Glomerular visceral epithelial cell (primary cell): ENCODE measurements around the gene BTD.
"Not testable (repeated sequence)": the region's sequence is repeated elsewhere in the genome, so short reads cannot be mapped to it uniquely, and the experiment has no call there.

ENCODE experiments used
- DNase-seq: peaks from one replicate; pipeline ENCODE4 v3.0.0-alpha.2; 2016; ENCODE audit errors: extremely low spot score

Gene BTD

DNA sequence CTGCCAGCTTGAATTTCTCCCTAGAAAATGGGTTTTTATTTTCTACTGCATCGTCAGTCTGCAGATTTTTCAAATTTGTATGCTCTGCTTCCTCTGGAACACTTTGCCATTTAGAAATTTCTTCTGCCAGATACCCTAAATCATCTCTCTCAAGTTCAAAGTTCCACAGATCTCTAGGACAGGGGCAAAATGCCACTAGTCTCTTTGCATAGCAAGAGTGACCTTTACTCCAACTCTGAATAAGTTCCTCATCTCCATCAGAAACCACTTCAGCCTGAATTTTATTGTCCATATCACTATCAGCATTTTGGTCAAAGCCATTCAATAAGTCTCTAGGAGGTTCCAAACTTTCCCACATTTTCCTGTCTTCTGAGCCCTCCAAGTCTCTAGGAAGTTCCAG, 3.0 kb downstream of the BTD start:
- not testable (repeated sequence) for DNase-seq

DNA sequence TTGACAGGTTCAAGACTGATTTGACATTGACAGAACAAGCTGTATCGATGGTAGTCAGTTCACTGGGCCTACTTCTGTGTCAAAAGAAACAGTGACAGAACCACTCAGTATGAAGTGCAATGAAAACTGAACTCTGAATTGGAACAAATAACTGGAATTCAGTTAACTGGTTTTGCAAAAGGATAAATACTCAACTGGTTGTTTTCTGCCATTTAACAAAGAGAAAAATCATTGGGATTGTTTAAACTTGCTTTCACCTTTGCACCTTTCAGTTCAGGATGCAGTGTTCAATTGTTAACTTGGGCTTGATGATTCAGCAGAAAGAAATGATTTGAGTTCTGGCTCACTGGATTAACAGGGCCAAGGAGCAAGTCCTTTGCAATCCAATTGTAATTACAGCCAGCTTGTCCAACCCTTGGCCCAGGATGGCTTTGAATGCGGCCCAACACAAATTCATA, 4.9 kb downstream of the BTD start:
- peak; percentile 30 for DNase-seq

GRCh38 chr3:15610082-15610759, 8.7 kb downstream of the BTD start:
- peak; percentile 81 for DNase-seq

DNA sequence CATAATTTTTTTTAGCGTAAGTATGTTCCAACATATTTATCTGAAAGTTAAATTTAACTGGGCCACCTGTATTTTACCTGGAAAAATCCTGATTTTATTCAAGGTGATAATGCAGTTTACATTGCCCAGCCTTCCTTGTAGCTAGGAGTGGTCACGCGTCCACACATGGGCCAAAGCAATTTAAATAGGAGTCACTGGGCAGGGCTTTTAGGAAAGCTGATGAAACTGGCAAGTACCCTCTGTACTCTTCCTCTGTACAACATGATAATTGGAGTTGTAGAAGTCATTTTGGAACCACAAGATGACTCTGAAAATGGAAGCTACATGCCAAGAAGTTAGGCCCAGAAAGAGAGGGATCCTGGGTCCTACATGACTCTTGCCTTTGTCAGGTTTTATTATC, 9.5 kb downstream of the BTD start:
- no peak for DNase-seq

DNA sequence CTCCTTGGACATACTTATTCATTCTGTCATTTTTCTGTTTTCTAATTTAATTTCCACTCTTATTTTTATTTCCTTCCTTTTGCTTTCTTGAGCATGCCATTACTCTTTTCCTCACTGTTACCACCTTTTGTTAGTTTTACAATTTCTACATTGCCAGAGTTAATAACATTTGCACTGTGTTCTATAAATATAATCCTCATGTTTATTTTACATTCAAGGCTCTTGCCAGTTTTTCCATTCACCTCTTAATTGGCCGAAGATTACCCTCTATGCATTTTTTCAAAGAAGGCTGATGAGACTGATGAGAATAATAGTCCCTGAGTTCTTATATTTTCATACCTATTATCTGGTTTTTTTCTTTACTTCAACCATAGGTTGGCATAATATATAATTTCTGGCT, 10.5 kb downstream of the BTD start:
- DNase-seq: no peak

DNA sequence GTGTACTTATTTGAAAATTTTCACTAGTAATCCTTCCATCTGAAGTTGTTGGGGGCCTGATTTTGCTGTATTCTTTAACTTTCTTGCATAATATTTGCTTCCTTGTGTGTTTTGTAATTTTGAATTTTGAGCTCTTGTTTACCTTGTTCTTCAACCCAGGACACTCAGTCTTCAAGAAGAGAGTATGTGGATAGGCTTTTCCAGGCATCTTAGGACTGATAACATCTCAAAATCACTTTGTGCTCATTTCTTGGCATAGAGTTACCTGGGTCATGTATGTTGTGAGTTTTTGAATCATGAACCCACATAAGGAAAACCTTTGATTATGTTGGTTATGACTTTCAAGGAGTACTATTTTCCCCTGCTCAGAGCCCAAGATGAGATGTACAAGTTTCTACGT, 13.4 kb downstream of the BTD start:
- DNase-seq: no peak

- no peak for DNase-seq
These were observed 14.5 kb downstream of the BTD start for GRCh38 chr3:15616053-15616452.

GRCh38 chr3:15619659-15620464, 18.3 kb downstream of the BTD start:
- not testable (repeated sequence) for DNase-seq

GRCh38 chr3:15623535-15624440, 22.2 kb downstream of the BTD start:
- no peak for DNase-seq

GRCh38 chr3:15628967-15629366, 27.4 kb downstream of the BTD start:
- DNase-seq: no peak

DNA sequence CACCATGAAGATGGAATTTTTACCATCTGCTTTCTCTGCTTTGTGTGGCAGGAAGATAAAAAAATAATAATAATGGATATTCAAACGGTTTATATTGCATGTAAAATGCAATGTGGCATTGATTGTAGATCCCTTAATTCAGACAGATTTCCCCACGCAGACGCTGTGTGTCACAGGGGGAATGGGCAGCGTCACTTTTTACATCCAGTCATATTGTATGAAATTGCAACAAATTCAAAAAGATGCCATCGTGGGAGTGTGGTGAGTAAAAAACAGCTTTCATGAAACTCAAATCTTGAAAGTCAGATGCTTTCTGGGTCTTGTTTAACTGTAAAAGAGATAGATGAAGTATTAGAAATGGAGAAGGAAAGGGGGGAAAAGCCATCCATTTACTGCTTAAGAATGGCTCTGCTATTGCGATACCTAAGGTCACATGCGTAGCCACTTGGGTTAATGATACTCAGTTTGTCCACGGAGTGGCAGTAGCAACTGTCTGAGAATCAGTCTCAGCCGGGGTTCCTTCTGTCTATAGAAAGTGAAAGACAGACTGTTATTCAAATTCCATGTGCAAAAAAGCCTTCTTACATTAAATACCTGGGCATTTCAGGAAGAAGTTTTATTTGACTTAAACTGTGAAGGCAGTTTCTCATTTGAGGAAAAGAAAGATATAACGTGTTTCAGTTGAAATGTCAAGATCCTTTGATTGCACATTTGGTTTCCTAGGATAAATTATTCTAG, 28.5 kb downstream of the BTD start:
- peak; percentile 79 for DNase-seq

- peak; percentile 52 for DNase-seq
These were observed 29.3 kb downstream of the BTD start for GRCh38 chr3:15630646-15631350.

GRCh38 chr3:15631426-15632211, 30.1 kb downstream of the BTD start:
- no peak for DNase-seq

DNA sequence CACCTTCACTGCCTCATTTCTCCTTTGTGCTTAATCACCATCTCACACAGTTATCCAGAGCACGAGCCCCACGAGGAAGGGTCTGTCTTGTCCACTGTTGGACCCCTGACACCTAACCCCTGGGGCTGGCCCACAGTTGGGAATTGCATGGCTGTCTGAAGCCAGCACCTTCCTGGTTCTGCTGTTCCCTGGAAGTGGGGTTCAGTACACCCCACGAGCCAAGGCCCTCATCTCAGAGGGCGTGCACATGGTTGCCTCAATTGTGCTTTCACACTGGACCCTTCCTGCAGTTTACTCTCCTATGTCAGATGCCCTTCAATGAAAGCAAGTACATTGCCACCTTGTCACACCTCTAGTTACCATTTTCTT, 30.7 kb downstream of the BTD start:
- DNase-seq: no peak

DNA sequence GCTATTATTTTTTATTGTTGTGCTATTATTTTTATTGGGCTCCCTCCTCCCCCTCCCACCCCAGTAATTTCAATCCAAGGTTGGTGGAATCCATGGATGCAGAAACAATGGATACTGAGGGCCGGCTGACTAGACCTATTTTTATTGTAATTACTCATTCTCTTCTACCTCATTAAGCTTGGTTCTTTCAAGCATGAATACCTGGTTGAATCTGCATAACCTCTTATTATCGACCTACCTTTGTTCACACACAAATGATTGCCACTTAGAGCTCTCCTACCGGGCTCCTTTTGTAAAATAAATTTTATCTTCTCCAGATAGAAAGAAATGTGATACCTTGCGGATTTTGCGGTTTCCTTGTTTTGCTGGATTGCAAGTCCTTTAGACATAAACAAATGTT, 31.6 kb downstream of the BTD start:
- DNase-seq: no peak

DNA sequence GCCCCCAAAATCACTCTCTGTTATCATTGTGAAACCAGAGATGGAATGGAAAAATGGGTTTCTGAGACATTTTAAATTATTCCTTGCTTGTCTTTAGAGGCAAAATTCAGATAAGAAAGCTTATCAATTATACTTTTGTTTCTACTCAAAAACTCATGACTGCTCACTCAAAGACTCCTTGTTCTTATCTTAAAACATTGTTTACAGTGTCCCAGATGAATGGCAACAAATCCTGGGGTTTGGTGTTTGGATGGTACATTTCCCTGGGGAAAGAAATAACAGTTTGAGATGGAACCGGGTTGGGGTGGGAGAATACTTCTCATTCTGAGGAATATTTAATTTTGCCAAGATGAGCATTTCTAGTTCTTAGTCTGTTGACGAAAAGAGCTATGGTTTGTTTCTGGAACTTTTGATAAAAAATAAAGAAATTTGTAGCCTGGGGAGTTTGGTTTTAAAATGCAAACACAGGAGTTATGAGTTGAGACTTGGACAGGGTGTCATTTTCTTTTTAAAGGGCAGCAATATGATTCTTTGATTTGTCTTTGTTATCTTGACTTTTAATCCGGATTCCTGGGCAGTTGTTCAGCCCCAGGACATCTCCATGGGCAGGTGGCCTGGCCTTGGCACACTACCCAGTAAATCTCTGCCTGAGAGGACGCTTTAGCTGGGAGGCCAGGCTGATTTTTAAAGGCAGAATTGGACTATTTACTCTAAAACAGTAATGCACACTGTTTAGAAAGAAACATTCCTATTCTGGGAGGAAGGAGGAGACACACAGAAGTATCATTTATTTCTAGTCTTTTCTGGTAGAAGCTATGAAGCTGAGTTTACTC, 32.4 kb downstream of the BTD start:
- DNase-seq: no peak

GRCh38 chr3:15634671-15635070, 33.1 kb downstream of the BTD start:
- DNase-seq: no peak

DNA sequence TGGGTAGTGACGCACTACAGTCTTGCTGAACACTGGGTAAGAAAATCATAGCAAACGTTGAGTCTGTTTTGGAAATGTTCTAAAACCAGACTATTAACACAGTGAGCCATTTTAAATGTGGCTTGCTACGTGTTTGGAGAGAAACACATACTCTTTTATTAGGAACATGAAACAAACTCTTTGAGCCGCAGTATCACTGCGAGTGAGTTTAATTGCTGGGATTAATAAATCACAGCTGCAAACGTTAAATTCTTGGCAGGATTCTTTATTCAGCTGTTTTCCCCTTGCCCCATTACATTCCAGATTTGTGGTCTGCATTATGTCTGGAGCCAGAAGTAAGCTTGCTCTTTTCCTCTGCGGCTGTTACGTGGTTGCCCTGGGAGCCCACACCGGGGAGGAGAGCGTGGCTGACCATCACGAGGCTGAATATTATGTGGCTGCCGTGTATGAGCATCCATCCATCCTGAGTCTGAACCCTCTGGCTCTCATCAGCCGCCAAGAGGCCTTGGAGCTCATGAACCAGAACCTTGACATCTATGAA, 33.6 kb downstream of the BTD start:
- peak; percentile 62 for DNase-seq
